GM21360 (cell line): ENCODE results near the gene PFN3.
"Not testable (repeated sequence)": the region's sequence is repeated elsewhere in the genome, so short reads cannot be mapped to it uniquely, and the experiment has no call there.

Experiments used
- ATAC-seq: cut with Tn5 transposase; IDR thresholded peaks from one replicate; pipeline ENCODE4 v1.9.1; 2021; ENCODE audit warnings: mild to moderate bottlenecking, moderate library complexity; ENCODE audit not compliant: unreplicated experiment

The PFN3 gene

DNA sequence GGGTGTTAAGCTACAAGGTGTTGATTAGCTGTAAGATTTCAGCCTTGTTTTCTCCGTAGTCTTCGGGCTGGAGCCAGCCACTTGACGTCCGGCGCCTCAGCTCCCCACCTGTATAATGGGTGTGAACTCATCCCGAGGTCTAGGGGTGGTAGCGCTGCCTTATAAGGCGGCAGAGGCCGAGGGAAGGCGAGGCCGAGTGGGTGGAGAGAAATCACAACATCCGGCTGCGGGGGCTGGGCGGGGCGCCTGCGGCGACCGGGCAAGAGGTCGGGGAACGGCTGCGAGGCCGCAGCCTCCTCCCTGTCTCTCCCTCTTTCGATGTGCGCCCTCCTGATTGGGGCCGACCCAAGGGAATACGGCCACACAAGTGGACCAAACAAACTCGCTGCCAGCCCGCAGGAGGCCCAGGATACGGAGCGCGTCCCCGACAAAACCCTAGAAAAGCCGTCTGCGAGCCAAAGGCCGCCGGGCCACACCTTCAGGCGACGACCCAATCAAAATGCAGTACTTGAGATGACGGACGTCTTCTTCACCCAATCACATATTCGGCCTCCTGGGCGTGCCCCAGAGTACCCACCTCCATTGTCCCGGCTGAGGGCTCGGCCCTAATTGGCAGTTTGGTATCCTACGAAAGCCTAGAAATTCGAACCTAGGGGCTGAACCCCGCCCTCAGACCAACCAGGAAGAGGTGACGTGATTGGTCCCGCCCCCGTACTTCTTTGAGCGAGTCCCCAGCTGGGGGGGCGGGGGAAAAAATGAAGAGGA lies 25.5 kb upstream of the PFN3 start:
- ATAC-seq, result peak; percentile 74

DNA sequence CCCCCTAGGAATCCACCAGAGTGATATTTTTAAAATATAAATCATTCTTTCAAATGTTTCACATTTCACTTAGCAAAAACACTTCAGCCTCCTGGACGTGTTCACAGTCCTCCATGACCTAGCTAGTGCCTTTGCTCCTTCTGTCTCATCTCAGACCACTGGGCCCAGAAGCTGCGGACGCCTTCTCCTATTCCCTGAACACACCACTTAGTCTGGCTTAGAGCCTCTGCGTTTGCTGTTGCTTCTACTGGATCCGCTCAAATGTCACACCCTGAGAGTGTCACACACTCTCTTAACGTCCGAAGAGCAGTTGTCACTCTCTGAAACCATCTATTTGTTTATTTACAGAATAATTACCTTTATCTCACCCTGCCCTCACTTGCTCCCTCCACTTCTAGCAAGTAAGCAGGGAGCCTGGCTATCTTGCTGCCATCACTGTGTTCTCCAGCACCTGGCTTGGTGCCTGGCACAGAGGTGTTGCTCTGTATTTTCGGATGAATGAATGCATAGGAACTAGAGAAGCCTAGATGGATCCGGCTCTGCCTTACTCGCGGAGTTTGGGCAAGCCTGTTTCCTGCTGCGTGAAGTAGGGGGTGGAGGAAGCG lies 24.8 kb upstream of the PFN3 start:
- ATAC-seq, result no peak

DNA sequence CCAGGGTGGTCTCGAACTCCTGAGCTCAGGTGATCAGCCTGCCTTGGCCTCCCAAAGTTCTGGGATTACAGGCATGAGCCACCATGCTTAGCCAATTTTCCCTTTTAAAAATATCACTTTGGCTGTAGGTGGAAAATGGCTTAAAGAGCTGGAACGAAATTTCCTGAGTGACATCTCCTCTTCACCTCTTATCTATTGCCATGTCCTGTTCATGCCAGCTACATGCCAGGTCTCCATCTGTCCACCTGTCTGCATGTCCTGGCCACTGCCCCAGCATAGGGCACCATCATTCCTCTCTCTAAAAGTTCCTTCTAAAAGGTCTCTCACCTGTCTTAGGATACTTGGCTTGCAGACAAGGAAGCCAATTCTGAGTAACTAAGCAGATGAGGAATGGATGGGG lies 23.2 kb upstream of the PFN3 start:
- ATAC-seq, result no peak

DNA sequence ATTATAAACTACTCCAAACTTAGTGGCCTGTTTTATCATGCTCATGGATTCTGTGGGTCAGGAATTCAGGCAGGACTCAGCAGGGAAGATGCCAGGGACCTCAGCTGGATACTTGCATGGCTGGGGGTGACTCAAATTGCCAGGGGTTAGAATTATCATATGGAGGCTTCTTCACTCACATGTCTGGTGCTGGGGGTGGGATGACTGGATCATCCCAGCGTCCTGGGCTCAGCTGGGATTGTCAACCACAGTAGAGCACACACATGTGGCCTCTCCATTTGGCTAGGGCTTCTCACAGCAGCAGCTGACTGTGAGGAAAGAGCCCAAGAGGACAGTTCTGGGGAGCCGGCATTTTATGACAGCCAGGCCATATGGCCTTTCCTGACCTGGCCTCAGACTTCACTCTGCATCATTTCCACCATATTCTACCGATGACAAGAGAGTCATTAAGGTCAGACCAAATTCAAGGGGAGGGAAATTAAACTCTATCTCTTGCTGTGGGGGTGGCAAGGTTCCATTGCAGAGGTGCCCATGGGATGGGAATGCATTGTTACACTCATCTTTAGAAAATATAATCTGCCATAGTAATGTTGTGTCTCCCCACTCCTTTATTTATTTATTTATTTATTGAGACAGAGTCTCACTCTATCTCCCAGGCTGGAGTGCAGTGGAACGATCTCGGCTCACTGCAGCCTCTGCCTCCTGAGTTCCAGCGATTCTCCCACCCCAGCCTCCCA lies 20.8 kb upstream of the PFN3 start:
- ATAC-seq, result no peak

DNA sequence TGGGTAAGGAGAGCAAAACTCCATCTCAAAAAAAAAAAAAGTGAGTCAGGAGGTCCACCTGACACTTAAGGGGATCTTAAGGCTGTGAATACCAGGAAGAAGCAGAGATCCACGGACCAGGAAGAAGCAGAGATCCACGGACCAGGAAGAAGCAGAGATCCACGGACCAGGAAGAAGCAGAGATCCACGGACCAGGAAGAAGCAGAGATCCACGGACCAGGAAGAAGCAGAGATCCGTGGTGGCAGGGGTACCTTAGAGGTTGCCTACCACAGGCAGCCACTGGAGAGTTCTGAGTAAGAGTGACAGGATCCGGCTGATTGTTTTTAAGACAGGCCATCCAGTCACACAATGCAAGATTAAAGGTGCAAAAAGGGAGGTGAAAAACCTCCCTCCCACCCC lies 20.0 kb upstream of the PFN3 start:
- not testable (repeated sequence) for ATAC-seq

DNA sequence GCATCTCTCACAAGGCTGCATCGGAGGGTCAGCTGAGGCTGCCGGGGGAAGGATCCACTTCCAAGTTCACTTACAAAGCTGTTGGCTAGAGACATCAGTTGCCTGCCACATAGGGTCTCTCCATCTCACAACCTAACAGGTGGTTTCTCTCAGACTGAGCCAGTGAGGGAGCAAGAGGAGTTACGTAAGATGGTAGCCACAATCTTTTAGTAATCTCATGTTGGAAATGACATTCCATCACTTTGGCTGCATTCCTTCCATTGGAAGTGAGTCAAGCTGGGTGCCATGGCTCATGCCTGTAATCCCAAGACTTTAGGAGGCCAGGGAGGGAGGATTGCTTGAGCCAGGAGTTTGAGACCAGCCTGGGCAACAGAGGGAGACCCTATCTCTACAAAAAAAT lies 18.6 kb upstream of the PFN3 start:
- no peak for ATAC-seq

DNA sequence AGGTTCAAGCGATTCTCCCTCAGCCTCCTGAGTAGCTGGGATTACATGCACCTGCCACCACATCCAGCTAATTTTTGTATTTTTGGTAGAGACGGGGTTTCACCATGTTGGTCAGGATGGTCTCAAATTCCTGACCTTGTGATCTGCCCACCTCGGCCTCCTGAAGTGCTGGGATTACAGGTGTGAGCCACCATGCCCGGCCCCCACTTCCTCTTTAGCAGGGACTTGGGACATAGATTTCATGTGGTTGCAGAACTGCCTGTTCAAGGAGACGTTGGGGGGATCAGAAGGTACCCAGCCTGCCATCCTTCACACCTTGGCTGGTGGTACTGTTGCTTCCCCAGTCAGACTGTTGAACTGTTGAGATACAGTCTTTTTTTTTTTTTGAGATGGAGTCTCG lies 16.6 kb upstream of the PFN3 start:
- not testable (repeated sequence) for ATAC-seq

DNA sequence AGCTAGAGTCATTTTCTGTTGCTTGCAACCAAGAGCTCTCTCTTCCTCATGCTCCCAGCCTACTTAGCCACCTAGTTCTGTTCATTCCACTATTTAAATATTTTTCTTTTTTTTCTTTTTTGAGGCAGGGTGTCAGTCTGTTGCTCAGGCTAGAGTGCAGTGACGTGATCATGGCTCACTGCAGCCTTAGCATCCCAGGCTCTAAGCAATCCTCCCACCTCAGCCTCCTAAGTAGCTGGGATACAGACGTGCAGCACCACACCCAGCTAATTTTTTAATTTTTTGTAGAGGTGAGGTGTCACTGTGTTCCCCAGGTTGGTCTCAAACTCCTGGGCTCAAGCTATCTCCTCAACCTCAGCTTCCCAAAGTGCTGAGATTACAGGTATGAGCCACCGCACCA lies 14.0 kb upstream of the PFN3 start:
- ATAC-seq, result no peak

DNA sequence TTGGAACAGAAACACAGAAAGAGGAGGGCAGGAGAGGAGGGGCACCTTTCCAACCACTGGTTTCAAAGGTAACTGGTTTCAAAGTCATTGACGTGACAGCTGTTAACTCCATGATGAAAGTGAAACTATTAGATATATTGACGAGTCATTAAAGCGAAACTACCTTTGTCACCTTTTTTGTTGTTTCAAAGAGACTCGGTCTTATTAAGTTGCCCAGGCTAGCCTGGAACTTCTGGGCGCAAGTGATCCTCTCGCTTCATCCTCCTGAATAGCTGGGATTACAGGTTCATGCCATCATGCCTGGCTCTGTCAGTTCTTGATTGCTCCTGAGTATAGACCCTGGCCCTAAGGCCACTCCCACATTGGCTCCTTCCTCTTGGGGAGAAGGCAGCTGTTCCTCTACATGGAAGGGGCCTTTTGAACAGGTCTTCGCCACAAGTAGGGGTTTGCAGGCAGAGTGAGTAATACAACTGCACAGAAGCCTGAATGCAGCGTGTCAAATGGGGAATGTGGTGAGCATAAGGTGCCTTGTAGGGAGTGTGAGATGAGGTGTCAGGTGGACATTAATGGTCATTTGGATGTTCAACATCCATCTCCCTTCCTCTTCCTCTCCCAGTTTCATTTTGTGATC lies 12.3 kb upstream of the PFN3 start:
- peak; percentile 72 for ATAC-seq

DNA sequence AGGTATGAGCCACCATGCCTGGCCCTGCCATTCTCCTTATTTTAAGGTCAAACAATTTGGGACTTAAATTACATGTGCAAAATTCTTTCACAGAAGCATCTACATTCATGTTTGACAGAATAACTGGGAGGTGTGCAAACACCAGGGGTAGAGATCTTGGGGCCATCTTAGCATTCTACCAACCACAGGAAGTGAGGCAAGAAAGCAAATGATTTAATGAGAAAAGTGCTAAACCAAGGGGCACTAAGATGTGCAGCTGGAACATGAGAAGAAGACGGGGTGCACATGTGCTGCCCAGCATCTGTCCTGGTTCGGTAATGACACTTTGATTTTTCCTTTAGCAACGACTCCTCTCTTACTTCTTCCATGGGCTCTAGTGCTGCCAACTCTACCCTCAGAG lies 10.1 kb upstream of the PFN3 start:
- ATAC-seq, result no peak

DNA sequence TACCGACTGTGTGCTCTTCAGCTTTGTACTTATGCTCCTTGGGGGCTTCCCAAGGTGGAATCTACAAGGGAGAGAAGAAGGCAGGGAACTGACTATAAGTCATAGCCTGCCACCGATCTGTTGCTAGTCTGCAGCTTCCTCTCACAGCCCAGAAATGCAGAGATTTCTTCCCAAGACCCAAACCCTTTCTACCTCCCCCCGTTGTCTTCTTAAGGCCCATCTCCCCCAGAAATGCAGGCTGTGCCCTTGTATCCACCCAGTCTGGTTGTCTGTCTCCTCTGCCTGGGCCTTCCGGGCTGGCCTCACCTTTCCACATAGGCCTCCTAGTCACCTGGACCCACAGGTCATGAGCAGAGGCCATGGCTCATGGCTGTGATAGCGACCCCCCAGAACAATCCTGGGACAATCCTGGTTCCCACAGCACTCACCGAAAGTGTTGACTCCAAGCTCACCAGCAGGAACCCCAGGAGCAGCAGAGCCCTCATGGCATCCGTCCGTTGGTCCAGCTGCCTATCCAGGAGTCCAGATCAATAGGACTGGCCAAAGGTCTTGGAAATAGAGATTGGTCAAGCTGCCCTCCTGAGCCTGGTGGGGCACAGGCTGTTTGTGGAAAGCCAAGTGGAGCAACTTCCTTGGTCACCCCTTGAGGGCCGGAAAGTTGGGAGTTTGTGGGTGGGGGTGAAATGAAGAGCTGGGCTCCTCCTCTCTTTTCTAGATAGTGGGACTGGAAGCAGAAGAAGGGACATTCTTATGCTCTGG lies 8.8 kb upstream of the PFN3 start, which contains the start of gene F12:
F12 (minus strand) TSS at position 522 of the 759 bp plus-strand sequence; CDS start at position 485, 37 bp downstream.
- ATAC-seq, result no peak

DNA sequence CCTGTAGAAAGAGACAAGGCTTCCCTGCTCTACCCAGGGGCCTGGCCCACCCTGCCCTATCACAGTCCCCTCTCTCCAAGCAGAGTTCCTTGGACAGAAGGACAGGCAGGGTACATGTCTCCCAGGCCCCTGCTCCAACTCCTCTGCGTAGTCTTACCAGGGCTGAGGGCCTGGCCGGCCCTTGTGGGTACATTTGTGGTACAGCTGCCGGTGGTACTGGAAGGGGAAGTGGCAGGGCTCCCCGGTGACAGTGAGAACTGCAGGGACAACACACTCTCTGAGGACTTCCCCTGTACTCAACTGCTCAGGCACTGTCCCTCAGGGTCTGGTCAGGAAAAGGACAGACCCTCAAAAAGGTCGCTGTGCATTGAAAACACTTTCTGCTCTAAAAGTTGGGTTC lies 5.3 kb upstream of the PFN3 start:
- ATAC-seq, result no peak

DNA sequence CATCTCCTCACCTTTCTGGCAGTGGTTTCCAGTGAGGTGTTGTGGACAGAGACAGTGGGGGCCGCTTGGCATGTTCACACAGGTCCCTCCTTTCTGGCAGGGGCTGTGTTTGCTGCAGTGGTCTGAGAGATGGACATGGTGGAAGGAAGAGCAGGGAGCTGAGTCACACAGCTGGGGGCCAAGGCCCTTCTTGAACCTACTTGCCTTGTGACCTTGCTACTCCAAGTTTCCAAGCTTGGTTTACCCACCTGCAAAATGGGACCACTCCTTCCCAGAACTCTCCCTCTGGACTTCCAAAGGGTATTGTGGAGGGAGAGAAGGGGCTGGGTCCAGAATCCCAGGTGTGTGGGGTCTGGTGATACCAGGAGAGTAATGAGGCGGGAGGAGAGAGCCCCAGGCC lies 4.9 kb upstream of the PFN3 start:
- ATAC-seq, result no peak

DNA sequence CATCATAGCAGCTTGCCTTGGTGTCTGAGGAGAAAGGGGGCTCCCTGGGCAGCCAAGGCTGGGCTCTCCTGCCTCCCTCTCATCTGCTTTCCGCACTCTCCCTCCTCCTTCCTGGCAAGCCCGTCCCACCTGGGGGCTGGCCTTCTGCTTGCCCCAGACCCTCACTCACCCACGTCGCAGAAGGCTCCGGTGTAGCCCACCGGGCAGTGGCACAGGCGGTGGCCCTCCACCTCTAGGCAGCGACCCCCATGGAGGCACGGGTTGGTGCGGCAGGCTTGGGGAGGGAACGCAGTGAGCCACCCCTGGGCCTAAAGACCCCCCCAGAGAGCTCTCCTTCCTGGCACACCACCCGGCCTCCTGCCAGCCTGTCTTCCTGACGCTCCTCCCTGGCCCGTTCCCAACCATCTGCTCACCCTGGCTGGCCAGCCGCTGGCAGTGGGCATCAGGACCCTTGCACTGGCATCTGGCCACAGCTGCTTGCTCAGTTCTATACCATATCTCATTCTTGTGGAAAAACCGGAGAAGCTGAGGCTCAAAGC lies 4.2 kb upstream of the PFN3 start:
- no peak for ATAC-seq

DNA sequence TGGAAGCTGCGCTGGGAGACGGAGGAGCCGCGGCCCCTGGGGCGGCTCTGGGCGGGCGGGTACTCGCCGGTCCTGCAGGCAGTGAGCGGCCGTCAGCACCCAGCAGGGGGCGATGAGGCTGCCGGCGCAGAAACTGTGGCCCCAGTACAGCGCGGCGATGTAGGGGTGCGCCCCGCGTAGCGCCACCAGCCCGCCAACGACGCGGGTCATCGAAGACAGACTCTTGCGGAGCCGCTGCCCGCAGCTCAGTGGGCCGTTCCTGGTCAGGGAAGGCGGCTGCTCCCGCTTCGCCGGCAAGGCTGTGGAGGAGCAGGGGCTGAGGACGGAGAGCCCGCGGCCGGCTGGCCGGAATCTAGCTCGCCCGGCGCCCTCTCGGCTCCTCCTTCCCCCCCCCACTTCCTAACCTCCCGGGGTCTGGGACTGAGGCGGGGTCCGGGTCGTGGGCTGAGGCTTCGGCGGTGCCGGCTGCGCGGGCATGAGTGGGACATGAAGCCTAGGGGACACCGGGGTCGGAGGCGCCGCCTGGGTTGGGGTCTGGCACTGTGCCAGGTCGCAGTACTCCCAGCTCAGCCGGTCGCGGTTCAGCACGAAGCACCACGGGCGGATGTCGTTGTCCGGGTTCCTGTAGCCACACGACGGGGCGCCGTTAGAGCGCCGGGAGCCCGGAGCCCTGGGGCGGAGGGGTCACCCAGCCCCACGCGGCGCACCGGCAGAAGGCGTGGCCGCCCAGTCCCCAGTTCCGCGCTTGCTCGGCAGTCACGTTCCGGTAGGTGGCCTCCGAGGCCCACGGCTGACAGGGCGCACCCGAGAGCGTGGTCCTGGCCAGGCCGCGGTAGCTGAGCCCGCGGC lies 3.6 kb upstream of the PFN3 start:
- ATAC-seq, result peak; percentile 69

DNA sequence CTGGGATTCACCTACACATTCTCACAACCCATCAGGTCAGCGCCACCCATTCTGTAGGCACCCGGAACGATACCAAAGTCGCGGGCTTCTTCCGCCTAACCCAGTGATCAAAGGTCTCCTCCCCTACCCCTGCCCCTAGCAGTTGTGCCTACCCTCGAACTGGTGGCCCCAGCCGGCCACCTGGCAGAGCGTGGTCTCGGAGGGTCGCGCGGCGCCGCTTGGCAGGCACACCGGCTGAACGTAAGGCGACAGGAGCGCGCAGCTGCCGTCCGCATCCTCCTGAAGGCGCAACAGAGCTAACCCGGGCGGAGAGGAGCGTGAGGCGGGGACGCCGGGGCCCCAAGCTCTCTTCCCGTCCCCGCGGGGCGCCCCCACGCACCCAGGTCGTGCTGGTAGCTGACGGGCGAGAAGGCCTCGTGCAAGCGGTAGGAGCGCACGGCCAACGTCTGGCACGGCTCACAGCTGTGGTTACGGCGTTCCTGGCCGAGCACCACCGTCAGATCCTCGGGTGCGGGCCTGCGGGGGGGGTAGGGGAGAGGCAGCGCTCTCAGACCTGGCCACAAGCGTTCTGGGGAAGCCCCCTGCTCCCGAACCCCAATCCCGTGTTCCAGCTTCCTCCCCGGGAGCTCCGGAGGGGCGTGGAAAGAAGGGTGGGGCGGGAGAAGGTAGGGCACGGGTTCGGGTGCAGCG lies 2.8 kb upstream of the PFN3 start:
- peak; percentile 23 for ATAC-seq

DNA sequence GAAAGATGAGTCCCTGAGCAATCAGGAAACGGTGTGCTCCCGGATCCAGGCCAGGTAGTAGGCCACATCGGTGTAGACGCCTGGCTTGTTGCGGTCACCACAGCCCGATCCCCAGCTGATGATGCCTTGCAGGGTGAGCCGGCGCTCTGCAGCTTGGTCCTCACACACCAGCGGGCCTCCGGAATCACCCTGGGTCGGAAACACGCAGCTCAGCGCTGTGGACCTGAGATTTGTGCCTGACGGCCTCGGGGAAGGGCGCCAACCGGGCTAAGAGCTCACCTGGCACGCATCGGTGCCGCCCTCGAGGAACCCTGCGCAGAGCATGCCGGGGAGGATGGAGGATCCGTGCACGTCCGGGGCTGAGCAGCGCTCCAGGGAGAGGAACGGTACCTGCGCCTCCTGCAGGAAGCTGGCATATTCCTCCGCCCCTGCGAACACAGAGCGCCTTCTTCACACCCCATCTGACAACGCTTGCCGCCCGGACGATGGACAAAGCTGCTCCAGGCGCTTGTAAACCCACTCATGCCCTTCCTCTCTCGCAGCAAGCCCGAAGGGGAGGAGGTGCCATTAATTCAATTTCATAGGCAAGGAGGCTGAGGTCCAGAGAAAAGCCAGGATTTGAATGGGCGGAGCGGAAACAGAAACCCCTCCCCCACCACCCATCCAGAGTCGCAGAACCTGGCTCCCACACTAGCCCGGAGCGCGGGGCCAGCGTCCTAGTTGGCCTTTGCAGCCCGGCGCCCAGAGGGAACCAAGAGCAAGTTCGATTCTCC lies 2.0 kb upstream of the PFN3 start:
- no peak for ATAC-seq

DNA sequence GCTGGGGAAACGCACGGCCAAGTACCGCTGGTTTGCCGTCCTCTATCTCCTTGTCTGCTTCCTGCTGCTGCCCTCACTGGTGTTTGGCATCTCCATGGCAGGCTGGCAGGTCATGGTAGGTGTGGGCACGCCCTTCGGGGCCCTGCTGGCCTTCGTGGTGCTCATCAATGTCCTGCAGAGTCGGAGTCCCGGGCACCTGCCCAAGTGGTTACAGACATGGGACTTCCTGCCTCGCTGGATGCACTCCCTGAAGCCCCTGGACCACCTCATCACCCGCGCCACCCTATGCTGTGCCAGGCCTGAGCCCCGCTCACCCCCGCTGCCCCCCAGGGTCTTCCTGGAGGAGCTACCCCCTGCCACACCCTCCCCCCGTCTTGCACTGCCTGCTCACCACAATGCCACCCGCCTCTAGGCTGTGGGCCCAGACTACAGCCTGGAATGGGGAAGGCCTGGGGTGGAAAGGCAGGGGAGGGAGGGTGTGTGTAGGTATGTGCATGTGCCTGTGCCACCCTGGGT lies 2.5 kb downstream of the PFN3 start:
- ATAC-seq, result no peak
